Inflammatory macrophage (primary cell): ENCODE data around the gene AKT1S1.

Experiments used
- DNase-seq, 2 donors: peaks; one replicate each; pipeline ENCODE4 v3.0.0-alpha.2; 2020 to 2022

AKT1S1 gene

DNA sequence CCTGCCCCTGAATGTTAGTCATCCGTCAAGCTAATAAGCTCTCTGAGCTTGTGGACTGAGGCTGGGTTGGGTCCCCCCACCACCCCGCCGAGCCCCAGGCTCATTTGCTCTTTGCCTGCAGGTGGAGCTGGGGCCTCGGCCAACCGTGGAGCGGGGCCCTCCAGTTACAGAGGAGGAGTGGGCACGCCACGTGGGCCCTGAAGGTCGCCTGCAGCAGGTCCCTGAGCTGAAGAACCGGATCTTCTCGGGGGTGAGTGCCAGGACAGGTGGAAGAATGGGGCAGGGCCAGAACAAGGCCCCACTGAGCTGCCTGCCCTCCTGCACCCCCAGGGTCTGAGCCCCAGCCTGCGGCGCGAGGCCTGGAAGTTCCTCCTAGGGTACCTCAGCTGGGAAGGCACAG lies 5.5 kb upstream of the AKT1S1 start:
- no peak for DNase-seq

DNA sequence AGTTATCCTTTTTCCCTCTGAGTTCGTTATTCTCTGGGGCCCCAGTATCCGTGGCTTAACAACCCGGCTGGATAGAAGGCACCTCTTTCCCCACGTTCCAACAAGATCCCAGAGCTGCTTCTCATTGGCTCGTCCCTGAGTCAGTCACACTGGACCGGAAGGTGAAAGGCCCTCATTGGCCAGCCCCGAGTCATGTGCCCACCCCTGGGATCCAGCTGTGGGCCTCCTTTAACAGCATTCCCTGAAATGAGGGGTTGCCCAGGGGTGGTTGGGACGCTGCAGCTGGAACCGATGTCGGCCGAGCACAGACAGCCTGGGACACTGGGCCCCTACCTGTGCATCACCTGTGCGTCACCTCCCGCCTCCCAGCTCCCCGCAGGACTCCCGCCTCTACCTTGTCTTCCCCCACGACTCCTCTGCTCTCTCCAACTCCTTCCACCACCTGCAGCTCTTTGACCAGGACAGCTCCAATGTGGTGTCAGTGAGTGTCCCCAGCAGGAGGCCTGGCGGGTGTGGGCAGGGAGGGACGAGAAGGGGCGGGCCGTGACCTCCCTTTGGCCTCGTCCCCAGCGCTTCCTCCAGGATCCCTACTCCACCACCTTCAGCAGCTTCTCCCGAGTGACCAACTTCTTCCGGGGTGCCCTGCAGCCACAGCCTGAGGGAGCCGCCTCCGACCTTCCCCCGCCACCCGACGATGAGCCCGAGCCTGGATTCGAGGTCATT lies 4.7 kb upstream of the AKT1S1 start:
- DNase-seq, result no peak

DNA sequence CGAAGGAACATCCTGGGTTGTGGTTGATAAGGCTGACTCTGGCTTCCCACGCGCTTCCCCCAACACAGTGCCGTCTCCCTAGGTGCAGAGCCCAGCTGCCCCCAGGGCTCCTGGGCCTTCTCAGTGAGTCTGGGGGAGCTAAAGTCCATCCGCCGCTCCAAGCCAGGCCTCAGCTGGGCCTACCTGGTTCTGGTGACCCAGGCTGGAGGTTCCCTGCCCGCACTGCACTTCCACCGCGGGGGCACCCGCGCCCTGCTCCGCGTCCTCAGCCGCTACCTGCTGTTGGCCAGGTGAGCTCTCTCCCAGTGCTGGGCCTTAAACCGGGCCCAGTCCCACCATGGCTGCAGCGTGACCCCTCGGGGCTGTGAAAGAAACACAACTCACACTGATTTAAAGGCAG lies 4.0 kb upstream of the AKT1S1 start:
- no peak for DNase-seq

DNA sequence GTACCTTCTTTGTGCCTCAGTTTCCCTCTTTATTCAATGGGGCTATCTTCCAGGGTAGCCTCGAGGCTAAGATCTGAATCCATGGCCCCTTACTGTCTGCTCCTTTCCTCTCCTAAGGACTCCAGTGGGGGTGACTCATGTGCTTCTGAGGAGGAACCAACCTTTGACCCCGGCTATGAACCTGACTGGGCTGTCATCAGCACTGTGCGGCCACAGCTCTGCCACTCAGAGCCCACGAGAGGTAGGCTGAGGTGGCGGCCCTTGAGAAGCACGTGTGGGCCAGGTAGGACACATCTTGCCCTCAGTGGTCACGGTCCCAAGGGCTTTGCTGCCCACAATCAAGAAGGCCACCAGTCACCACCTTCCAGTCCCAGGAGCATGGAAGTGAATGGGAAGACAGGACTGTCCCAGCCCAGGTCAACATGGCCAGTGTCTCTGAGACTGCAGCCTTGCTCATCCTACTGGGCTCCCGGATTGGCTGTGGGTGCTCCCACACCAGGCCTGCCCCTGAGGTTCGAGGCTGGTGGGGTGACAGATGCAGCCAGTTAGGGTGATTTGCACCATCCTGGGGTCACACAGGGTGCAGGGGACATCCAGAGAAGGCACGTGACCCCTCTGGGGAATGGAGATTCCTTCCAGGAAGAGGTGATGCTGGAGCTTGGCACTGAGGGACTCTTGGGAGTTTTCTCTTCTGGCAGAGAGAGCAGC lies 3.2 kb upstream of the AKT1S1 start:
- no peak for DNase-seq

DNA sequence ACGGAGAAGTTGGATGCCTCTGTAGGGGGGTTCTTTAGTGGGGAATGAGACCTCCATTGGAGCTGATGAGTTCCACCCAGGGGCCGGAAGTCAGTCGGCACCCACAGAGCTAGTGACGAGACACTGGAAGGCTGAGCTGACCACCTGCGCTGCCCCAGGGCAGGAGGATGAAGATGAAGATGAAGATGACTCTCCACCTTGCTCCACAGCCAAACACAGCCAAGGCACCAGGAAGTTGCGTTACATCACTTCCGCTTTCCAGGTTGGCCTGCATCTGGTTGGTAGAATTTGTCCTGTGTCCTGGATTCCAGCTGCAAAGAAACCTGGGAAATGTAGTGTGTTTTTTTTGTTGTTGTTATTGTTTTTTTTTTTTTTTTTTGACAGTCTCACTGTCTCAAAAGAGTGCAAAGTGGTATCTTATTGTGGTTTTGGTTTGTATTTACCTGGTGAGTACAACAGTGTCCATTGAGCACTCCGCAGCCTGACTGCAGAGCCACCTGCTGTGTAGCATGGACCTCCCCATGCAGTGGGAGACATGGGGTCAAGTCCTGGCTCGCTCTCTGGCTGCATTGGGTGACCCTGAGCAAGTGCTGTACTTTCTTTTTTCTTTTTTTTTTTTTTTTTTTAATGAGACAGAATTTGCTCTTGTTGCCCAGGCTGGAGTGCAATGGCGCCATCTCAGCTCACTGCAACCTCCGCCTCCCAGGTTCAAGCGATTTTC lies 2.2 kb upstream of the AKT1S1 start:
- peak; percentile 49 to 55 for DNase-seq

DNA sequence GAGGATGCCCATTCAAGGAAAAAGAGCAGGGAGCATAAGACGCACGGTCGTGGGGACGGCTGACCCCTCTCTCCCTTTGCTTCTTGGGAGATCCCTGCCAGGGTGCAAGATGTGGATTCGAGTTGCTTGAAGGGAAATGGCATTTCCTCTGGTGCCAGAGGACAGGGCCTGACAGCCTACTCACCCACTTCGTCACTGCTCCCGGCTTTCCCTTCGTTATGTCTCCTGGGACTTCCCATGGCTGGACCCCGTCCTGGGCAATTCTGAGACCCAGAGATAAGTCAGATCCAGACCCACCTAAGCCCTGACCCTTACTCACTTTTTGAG lies 1.6 kb upstream of the AKT1S1 start:
- DNase-seq, result no peak

DNA sequence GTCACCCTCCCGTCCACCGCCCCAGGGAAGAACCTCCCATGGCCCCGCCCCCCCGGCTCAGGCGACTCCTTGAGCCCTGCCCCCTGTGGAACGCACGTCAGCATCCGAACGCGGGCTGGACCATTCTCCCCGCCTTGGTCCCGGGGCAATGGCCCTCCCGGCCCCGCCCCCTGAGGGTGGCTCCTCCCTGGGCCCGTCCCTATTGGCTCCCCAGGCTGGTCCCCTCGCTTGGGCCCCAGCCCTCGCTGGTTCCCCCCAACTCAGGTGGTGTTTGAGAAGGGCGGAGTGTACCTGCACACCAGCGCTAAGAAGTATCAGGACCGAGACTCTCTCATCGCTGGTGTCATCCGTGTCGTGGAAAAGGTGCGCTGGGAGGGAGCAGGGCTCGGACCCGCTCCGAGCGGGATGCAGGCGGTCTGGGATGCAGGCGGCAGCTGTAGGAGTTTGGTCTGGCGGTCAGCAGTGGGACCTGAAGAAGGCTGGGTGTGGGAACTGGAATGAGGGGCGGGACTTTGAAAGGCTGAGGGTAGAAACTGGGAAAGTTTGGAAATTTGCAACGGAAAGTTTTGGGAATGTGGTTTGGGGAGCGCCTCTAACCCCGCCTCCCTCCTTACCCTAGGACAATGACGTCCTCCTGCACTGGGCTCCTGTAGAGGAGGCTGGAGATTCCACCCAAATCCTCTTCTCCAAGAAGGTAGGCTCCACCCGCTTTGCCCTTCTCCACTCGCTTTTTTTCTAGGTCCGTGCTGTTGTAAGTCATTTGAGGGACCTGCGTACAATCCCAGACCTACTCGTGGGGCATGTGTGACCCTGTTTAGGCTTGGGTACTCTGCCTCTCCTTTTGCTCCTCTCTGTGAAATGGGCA lies 956 bp upstream of the AKT1S1 start:
- peak; percentile 96 to 97 for DNase-seq

DNA sequence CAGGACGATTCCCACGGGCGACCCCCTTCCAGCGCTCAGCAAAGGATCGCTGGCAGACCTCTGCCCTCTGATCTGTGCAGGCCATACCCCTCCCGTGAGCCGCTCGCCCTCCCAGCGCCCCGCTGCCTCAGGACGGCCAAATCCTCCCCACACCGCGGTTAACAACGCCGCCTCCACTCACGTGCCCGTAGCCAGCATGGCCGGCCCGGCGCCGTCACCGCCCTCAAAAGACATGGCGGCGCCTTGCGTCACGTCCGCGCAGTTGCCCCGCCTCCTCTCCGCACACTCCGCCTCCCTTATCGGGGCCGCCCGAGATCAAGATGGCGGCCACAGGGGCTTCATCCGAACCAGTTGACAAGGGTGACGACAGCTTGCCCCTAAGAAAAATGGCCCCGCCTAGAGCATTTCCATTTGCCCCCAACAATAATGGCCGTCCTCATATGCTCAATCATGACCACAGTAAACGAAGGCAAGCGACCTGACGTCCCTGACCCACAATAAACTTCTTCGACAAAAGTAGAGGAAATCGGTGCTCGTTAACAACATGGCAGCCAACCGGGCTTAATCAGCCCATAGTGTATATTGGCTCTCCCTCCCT lies 634 bp downstream of the AKT1S1 start:
- peak; percentile 99 for DNase-seq

DNA sequence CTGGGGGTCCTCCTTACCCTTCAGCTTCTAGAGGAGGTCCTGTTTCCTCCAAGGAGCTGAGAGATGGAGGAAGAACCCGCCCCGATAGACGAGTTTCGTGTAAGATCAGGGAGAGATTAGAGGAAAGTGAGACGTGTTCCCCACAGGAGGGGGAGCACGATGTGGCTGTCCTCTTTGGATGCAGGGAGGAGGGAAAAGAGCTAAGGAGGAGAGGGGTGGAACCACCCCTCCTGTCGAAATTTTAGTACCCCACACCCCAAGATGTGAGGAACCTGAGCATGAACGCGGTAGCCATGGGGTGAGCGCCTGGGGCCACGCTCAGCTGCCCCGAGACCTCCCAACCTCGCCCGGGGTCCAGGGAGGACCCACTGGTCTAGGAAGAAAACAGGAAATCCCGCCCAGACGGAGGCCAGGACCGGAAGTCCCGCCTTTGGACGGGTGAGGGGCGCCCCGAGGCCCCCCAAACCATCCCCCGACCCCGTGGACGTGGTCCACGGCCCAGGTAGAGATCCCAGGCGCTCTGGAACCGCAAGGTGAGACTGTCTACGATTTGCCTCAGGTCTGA lies 1.2 kb downstream of the AKT1S1 start:
- DNase-seq, result peak in 1 of 2 donors; percentile 41

DNA sequence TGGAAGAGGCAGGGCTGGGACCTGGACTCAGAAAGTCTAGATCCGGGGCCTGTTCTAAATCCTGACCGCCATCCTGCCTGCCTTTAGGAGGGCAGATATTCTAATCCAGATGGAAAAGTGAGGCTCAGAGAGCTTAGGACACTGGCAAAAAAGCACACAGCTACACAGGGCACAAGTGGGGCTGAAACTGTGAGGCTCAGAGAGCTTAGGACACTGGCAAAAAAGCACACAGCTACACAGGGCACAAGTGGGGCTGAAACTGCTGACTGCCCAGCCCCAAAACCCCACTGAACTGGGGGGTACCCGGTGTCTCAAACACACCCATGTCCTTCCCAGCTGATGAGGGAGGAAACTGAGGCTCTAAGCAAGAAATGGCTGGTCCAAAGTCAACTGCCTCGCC lies 2.0 kb downstream of the AKT1S1 start:
- DNase-seq, result no peak

DNA sequence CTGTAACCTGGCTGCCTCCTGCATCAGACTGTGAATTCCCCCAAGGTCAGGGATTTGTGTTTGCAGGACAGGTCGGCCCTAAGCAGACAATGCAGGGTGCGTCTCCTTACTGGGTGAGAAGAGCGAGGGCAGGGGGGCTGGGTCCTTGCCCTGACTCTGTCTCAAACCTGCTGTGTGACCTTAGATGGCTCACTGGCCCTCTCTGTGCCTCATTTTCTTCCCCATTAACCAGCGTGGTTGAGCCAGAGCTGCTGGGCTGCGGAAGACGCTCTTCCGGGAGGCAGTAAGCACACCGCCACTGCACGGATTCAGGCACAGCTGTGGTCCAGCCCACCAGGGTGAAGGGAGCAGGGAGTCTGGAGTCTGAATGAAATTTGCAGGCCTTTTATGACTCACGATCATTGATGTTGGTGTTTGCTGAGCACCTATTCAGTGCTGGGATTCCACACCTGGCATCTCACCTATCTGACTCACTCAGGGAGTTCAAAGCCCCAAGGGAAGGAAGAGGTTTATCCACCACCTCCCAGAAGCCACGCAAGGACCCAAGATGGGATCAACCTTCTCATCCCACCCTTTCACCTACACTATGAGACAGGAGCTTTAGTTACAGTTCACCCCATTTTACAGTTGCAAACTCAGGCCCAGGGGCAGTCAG lies 2.5 kb downstream of the AKT1S1 start:
- no peak for DNase-seq

DNA sequence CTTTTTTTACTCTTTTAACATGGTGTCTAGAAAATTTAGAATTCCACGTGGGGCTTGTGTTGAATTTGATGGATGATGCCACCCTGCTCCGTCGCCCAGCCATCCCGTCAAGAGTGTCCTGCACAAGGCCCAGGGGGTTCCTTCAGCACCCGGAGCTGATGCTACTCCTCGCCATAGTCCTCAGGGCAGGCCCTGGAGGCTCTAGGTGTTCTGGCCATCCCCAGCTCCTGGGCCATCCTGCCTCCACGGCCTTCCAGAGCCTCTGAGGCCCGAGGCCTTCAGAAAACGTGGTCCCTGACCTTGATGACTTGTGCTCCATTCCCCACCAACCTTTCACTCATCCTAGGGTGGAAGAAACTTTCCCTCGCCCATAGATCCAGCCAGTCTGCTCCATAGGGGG lies 3.3 kb downstream of the AKT1S1 start:
- no peak for DNase-seq

DNA sequence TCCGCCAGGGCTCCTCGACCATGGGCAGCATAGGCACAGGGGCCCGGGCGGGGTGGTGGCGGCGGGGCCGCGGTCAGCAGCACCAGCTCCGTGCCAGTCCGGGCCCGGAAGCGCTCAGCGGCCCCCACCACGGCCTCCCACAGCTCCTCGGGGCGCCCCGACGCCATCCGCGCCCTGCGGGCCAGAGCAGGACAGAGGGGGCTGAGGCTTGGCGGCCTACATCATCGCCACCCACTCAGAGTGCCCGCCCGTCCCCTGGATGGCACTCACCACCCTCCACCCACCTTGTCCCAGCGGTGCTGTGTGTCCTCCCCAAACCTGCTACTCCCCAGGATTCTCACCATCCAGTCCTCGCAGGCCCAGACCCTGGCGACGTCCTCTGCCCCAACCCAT lies 4.0 kb downstream of the AKT1S1 start:
- no peak for DNase-seq

DNA sequence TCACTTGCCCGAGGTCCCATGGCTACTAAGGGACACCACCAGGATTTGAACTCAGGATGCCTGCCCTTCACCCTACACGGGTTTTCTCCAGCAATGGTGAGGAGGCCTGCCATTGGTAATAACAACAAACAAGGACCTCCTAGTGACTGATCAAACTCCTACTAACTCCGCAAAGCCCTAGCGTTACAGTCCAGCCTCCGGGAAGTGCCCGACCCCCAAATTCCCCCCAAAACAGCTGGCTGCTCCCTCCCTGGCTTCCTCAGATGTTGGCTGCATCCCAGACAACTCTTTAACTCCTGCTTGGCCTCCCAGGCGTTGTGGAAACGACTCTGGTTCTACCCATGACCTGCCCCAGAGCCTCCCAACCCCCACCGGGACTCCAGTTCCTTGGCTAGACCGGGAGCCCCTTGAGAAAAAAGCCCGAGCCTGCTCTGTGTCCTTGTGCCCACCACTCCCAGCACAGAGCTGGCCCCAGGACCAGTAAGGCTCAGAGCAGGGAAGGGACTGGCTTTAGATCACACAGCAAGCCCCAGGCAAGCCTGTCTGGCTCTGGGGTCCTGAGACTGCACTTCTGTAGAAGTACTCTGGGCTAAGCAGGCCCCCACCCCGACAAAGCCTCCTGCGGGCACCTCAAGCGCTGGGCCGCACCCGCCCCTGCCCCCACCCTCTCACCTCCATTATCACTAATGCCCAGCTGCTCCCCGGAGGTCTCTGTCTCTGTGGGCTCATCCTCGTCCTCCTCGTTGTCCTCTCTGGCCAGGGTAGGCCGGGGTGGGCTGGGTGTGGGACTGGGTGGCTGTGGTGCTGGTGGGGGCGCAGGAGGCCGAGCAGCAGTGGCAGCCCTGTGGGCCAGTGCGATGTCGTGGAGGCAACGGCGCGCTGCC lies 4.7 kb downstream of the AKT1S1 start:
- no peak for DNase-seq

DNA sequence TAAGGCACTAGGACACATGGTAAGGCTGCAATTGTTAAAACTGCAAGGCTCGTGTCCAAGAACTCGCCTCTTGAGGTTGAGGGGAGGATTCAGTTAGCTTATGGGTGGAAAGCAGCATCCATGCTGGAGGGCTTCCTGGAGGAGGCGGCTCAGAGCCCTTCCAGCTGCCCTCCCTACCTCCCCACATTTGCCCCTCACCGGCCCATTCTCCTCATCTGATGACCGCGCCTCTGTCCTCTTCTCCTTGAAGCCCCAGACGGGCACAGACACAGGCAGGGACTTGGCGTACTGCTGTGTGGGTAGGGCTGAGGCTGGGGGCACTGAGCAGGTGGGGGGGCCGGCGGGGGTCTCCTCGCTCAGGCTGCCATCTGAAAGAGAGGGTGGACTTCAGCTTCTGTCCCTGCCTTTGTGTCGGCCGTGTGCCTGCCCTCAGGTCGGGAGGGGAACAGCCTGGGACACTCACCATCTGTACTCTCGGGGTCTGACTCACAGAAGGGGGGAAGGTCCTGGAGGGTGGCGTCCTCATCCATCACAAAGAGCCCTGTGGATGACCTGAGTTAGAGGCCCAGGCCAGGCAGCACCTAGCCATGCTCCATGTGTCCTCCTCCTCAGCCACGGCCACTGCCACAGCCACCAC lies 5.7 kb downstream of the AKT1S1 start:
- no peak for DNase-seq

DNA sequence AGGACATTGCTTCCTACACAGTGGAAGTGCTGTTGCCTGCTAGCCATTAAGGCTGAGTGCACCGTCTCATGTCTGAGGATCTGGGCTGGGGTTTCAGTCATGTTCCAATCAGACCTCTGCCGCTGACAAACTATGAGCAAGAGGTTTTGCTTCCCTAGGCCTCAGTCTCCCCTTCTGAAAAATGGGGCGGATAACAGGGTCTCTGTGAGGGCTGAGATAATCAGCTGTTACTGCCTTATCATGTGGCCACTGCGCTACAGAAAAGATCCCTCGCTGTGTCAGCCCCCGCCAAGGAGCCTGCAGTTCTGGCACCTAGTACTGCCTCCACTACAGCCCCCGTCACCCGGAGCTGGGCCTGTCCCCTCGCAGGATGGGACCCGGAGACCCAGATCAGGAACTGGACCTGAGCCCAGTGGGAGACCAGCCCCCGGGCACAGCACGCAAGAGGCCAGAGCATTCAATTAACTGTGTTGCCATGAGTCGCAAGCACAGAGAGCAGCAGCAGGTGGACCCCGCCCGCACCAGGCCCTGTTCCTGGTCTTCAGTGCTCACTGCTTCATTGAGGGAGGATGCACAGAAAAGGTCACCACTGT lies 6.8 kb downstream of the AKT1S1 start:
- DNase-seq, result no peak

DNA sequence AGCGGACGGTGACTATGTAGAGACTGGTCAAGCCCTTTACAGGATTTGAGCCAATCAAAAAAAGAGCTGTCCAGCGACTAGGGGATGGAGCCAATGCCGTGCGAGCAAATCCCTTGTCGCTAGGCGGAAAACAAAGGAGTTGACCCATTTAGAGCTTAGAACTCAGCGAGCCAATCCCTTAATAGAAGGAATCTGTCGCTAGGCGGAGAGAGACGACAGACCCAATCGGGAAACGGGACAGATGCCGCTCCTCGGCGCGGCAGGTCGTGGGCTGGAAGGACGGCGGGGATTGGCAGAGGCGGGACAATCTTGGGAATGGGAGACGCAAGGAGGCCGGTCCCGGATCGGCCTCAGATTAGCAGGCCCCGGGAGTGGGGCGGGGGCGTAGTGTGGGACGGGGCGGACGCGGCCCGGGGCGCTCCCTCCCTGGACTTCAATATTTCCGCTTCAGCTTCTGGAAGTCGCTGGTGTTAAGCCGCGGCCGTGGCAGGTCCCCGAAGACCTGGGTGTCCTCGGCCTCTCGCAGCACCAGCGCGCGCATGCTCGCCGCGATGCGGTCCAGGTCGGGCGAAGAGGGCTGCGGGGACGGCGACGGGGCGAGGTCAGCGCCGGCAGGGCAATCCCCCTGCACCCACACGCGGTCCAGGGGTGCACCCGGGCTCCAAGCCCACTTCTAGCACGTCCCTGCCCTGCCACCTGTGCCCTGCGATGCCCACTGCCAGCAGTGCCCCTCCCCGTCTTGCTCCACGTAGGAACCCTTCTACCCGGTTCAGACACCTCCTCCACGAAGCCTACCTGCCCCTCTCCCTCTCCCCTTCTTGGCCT lies 7.5 kb downstream of the AKT1S1 start:
- peak; percentile 99 to 100 for DNase-seq

DNA sequence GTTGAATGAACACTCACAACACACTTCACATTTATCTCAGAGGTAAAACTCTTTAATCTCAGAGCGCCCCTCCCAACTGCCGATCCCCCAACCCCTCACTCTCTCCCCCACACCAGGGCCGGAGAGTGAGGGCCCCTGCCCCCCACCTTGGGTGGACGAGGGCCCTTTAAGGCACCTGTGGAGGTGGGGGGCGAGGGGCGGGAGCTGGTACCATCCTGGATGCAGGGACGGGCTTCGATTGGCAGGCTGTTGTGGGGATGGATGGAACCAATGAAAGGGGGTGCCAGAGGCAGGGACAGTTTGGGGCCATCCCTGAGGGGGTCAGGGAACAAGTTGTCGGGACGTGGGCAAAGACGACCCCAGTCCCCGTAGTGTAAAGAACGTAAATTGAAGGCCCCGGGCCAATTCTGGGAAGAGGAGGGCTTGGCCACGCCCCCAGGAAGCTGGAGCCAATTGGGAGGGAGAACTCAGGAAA lies 8.1 kb downstream of the AKT1S1 start:
- no peak for DNase-seq
